ENCODE results near the gene ST6GAL1. TPM values are rescaled to one million over a fixed set of nuclear protein-coding genes. Genes with fewer than 3 reads are reported as not detected.

ST6GAL1 gene
- total and polyA plus RNA-seq, 4 donors: 15.1 to 113 (median 60.4) TPM

- Histone ChIP-seq H3K9me3 (ENCODE audit: control insufficient read depth in 4 of 4, insufficient read depth in 3 of 4, low read length in 3 of 4) (no peaks in the 10 kb centered on the region), H3K27me3 (ENCODE audit: control insufficient read depth in 3 of 3, insufficient read depth in 3 of 3, low read length in 2 of 3) (no peaks in the 10 kb centered on the region), H3K4me3 (no peak overlapping the region), H3K36me3 (ENCODE audit: control insufficient read depth in 4 of 4, insufficient read depth in 4 of 4, low read length in 4 of 4) (peaks cover 0 to 5% (median 0%) of the 10 kb centered on the region in 4 donors), H3K4me1 (ENCODE audit: control insufficient read depth in 5 of 5, insufficient read depth in 5 of 5, low read length in 5 of 5) (peaks cover 0 to 13% (median 0%) of the 10 kb centered on the region in 5 donors), H3K27ac (ENCODE audit: low read depth in 1 of 2, low read length in 1 of 2) (no peak overlapping the region), H3K9ac (ENCODE audit: insufficient read depth in 1 of 2, low read length in 2 of 2) (no peak overlapping the region)
- DNase-seq (no peak), ATAC-seq (ENCODE audit: insufficient read depth, low FRiP score) (no peak)
- WGBS, 2 donors: 95 to 98% methylated on average over 4 of the region's 4 CpGs
- TF ChIP-seq CTCF (IDR thresholded peaks at IDR 0.05; ENCODE audit: control extremely low read depth, extremely low read depth): no peak
These were observed 89.3 kb downstream of the ST6GAL1 start for GRCh38 chr3:187019542-187020072.

GRCh38 chr3:187020376-187020775 is 90.0 kb downstream of the ST6GAL1 start:
- 95 to 96% methylated on average over 3 of the region's 3 CpGs for WGBS, 2 donors
- no peaks in the 10 kb centered on the region for H3K9me3 ChIP-seq (ENCODE audit: control insufficient read depth in 4 of 4, insufficient read depth in 3 of 4, low read length in 3 of 4)
- H3K27ac ChIP-seq (ENCODE audit: low read depth in 1 of 2, low read length in 1 of 2): no peak overlapping the region
- DNase-seq (no peak), ATAC-seq (ENCODE audit: insufficient read depth, low FRiP score) (no peak)
- H3K27me3 ChIP-seq (ENCODE audit: control insufficient read depth in 3 of 3, insufficient read depth in 3 of 3, low read length in 2 of 3): no peaks in the 10 kb centered on the region
- no peak overlapping the region for H3K4me3 ChIP-seq
- H3K36me3 ChIP-seq (ENCODE audit: control insufficient read depth in 4 of 4, insufficient read depth in 4 of 4, low read length in 4 of 4): peaks cover 0 to 5% (median 0%) of the 10 kb centered on the region in 4 donors
- no peak for TF ChIP-seq CTCF (IDR thresholded peaks at IDR 0.05; ENCODE audit: control extremely low read depth, extremely low read depth)
- peaks cover 0 to 16% (median 0%) of the 10 kb centered on the region in 5 donors for H3K4me1 ChIP-seq (ENCODE audit: control insufficient read depth in 5 of 5, insufficient read depth in 5 of 5, low read length in 5 of 5)
- no peak overlapping the region for H3K9ac ChIP-seq (ENCODE audit: insufficient read depth in 1 of 2, low read length in 2 of 2)

- no peak for TF ChIP-seq CTCF (IDR thresholded peaks at IDR 0.05; ENCODE audit: control extremely low read depth, extremely low read depth)
- DNase-seq (no peak), ATAC-seq (ENCODE audit: insufficient read depth, low FRiP score) (no peak)
- H3K9me3 ChIP-seq (ENCODE audit: control insufficient read depth in 4 of 4, insufficient read depth in 3 of 4, low read length in 3 of 4): no peaks in the 10 kb centered on the region
- no peak overlapping the region for H3K27ac ChIP-seq (ENCODE audit: low read depth in 1 of 2, low read length in 1 of 2)
- H3K9ac ChIP-seq (ENCODE audit: insufficient read depth in 1 of 2, low read length in 2 of 2): no peak overlapping the region
- H3K27me3 ChIP-seq (ENCODE audit: control insufficient read depth in 3 of 3, insufficient read depth in 3 of 3, low read length in 2 of 3): no peaks in the 10 kb centered on the region
- H3K4me1 ChIP-seq (ENCODE audit: control insufficient read depth in 5 of 5, insufficient read depth in 5 of 5, low read length in 5 of 5): peaks cover 0 to 17% (median 0%) of the 10 kb centered on the region in 5 donors
- no peak overlapping the region for H3K4me3 ChIP-seq
- peaks cover 0 to 2% (median 0%) of the 10 kb centered on the region in 4 donors for H3K36me3 ChIP-seq (ENCODE audit: control insufficient read depth in 4 of 4, insufficient read depth in 4 of 4, low read length in 4 of 4)
- 95 to 97% methylated on average over 6 of the region's 6 CpGs for WGBS, 2 donors
These were observed 91.5 kb downstream of the ST6GAL1 start for GRCh38 chr3:187021748-187022402.

Data from lung (tissue), 12 donors.